Sigmoid colon (tissue), 4 donors: ENCODE data around the gene TNFSF18.

Source experiments
- CTCF ChIP-seq, 4 experiments: fragments of 450-650 bp in 3 of 4; fragments of 200-600 bp in 1 of 4; IDR thresholded peaks; one replicate each; pipeline ENCODE4 v1.5.1; 2016 to 2019; ENCODE audit warnings: antibody characterized with exemption in 4 of 4, mild to moderate bottlenecking in 3 of 4, moderate library complexity in 2 of 4
- EP300 ChIP-seq, 4 donors: sonication (generic); formaldehyde crosslinking; IDR thresholded peaks; one replicate each; pipeline ENCODE4 v1.6.1; 2017; ENCODE audit warnings: antibody characterized with exemption in 4 of 4
- POLR2A ChIP-seq, 2 donors: fragments of 450-650 bp; IDR thresholded peaks; one replicate each; pipeline ENCODE4 v1.6.1; 2016; ENCODE audit warnings: antibody characterized with exemption in 2 of 2, mild to moderate bottlenecking in 2 of 2, moderate library complexity in 2 of 2
- POLR2AphosphoS5 ChIP-seq, 4 donors: sonication (generic); formaldehyde crosslinking; IDR thresholded peaks; one replicate each; pipeline ENCODE4 v1.6.1; 2017; ENCODE audit warnings: antibody characterized with exemption in 4 of 4

- TF ChIP-seq POLR2AphosphoS5 (IDR thresholded peaks at IDR 0.05) (no peak), POLR2A (IDR thresholded peaks at IDR 0.05) (no peak), CTCF (IDR thresholded peaks at IDR 0.05) (no peak), EP300 (IDR thresholded peaks at IDR 0.05) (no peak)
Observed at GRCh38 chr1:173020138-173020750, 30.5 kb downstream of the TNFSF18 start.
